Peyer's patch (tissue), 4 donors: ENCODE results near the gene RGS12.

Source experiments
- CTCF ChIP-seq, 6 experiments: fragments of 450-650 bp in 4 of 6; fragments of 200-600 bp in 2 of 6; sonication (generic) in 1 of 6; IDR thresholded peaks; one replicate each; pipeline ENCODE4 v1.5.1; 2017 to 2019; ENCODE audit warnings: antibody characterized with exemption in 6 of 6, mild to moderate bottlenecking in 3 of 6, moderate library complexity in 1 of 6
- POLR2A ChIP-seq, 2 donors: fragments of 450-650 bp; IDR thresholded peaks; one replicate each; pipeline ENCODE4 v1.5.1; 2017; ENCODE audit warnings: antibody characterized with exemption in 2 of 2, mild to moderate bottlenecking in 2 of 2, moderate library complexity in 2 of 2

GRCh38 chr4:3261411-3262207, 31.2 kb upstream of the RGS12 start:
- TF ChIP-seq POLR2A (IDR thresholded peaks at IDR 0.05) (no peak), CTCF (IDR thresholded peaks at IDR 0.05) (no peak)
